ENCODE data around the gene BANF2.
A peak's percentile ranks its signal among the peaks of the same experiment; 100 is the strongest.
"Not testable (repeated sequence)": the region's sequence is repeated elsewhere in the genome, so short reads cannot be mapped to it uniquely, and the experiment has no call there.

Gene BANF2

DNA sequence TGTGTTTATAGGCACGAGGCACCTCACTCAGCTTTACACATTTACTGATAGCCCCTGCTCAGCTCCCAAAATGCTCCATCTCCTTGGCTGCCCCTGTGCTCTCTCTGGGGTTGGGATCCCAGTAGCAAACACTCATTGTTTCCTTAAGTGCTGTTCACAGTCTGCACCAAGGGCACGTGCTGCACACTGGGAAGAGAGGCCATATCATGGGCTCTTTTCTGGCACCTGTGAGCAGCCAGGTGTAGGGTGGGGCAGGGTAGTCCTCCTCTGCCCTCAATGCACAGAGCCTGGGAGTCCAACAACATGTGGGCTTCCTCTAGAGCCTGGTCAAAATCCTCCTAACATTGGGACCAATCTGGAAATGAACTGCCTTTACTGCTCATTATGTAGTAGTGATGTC lies 67.9 kb downstream of the BANF2 start (continued):
- TF ChIP-seq, protein P1, sequence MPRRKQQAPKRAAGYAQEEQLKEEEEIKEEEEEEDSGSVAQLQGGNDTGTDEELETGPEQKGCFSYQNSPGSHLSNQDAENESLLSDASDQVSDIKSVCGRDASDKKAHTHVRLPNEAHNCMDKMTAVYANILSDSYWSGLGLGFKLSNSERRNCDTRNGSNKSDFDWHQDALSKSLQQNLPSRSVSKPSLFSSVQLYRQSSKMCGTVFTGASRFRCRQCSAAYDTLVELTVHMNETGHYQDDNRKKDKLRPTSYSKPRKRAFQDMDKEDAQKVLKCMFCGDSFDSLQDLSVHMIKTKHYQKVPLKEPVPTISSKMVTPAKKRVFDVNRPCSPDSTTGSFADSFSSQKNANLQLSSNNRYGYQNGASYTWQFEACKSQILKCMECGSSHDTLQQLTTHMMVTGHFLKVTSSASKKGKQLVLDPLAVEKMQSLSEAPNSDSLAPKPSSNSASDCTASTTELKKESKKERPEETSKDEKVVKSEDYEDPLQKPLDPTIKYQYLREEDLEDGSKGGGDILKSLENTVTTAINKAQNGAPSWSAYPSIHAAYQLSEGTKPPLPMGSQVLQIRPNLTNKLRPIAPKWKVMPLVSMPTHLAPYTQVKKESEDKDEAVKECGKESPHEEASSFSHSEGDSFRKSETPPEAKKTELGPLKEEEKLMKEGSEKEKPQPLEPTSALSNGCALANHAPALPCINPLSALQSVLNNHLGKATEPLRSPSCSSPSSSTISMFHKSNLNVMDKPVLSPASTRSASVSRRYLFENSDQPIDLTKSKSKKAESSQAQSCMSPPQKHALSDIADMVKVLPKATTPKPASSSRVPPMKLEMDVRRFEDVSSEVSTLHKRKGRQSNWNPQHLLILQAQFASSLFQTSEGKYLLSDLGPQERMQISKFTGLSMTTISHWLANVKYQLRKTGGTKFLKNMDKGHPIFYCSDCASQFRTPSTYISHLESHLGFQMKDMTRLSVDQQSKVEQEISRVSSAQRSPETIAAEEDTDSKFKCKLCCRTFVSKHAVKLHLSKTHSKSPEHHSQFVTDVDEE (CRISPR knock-in tag; IDR thresholded peaks at IDR 0.05) = no peak
- TF ChIP-seq OSR1 (CRISPR knock-in tag; IDR thresholded peaks at IDR 0.05) = no peak
- no peak for TF ChIP-seq BACH2 (CRISPR knock-in tag; IDR thresholded peaks at IDR 0.05; ENCODE audit: borderline replicate concordance)
- no peak for TF ChIP-seq ZFP30 (CRISPR knock-in tag; IDR thresholded peaks at IDR 0.05)
- TF ChIP-seq ISL1 (CRISPR knock-in tag; IDR thresholded peaks at IDR 0.05) = no peak
- no peak for TF ChIP-seq PPARA (CRISPR knock-in tag; IDR thresholded peaks at IDR 0.05; ENCODE audit: borderline replicate concordance)

DNA sequence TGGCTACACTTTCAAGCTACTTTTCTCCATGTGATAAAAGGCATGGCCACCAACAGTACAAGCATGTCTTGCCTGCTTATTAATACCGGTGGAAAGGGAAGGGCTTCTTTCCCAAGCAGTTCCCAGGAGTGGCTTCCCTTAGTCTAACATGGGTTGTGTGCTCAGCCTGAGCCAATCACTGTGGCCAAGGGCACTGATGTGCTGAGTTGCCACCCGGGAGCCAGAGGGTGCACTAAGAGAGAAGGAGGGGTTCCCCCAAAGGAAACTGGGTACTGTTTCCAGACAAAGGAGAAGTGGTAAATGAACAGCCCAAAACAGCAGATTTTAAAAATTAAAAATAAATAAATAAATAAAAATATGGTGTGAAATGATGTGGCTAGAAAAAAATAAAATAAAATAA lies 68.5 kb downstream of the BANF2 start:
- TF ChIP-seq ZNF70 (CRISPR knock-in tag; IDR thresholded peaks at IDR 0.05) (no peak), ZNF565 (CRISPR knock-in tag; conservative IDR thresholded peaks at IDR 0.05; ENCODE audit: low read depth) (no peak), ZFP30 (CRISPR knock-in tag; IDR thresholded peaks at IDR 0.05) (no peak), ZFP3 (CRISPR knock-in tag; IDR thresholded peaks at IDR 0.05) (no peak), SNAI2 (CRISPR knock-in tag; IDR thresholded peaks at IDR 0.05) (no peak), GLIS3 (CRISPR knock-in tag; IDR thresholded peaks at IDR 0.05) (no peak), CSDC2 (CRISPR knock-in tag; IDR thresholded peaks at IDR 0.05) (no peak), TOX (CRISPR knock-in tag; IDR thresholded peaks at IDR 0.05; ENCODE audit: borderline replicate concordance) (no peak), TCF4 (CRISPR knock-in tag; IDR thresholded peaks at IDR 0.05; ENCODE audit: borderline replicate concordance) (no peak)
- TF ChIP-seq, protein P2, sequence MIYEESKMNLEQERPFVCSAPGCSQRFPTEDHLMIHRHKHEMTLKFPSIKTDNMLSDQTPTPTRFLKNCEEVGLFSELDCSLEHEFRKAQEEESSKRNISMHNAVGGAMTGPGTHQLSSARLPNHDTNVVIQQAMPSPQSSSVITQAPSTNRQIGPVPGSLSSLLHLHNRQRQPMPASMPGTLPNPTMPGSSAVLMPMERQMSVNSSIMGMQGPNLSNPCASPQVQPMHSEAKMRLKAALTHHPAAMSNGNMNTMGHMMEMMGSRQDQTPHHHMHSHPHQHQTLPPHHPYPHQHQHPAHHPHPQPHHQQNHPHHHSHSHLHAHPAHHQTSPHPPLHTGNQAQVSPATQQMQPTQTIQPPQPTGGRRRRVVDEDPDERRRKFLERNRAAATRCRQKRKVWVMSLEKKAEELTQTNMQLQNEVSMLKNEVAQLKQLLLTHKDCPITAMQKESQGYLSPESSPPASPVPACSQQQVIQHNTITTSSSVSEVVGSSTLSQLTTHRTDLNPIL (CRISPR knock-in tag; IDR thresholded peaks at IDR 0.05; ENCODE audit: low read depth) = no peak
- TF ChIP-seq, protein P3, sequence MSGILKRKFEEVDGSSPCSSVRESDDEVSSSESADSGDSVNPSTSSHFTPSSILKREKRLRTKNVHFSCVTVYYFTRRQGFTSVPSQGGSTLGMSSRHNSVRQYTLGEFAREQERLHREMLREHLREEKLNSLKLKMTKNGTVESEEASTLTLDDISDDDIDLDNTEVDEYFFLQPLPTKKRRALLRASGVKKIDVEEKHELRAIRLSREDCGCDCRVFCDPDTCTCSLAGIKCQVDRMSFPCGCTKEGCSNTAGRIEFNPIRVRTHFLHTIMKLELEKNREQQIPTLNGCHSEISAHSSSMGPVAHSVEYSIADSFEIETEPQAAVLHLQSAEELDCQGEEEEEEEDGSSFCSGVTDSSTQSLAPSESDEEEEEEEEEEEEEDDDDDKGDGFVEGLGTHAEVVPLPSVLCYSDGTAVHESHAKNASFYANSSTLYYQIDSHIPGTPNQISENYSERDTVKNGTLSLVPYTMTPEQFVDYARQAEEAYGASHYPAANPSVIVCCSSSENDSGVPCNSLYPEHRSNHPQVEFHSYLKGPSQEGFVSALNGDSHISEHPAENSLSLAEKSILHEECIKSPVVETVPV (CRISPR knock-in tag; IDR thresholded peaks at IDR 0.05) = no peak
- TF ChIP-seq, protein P4, sequence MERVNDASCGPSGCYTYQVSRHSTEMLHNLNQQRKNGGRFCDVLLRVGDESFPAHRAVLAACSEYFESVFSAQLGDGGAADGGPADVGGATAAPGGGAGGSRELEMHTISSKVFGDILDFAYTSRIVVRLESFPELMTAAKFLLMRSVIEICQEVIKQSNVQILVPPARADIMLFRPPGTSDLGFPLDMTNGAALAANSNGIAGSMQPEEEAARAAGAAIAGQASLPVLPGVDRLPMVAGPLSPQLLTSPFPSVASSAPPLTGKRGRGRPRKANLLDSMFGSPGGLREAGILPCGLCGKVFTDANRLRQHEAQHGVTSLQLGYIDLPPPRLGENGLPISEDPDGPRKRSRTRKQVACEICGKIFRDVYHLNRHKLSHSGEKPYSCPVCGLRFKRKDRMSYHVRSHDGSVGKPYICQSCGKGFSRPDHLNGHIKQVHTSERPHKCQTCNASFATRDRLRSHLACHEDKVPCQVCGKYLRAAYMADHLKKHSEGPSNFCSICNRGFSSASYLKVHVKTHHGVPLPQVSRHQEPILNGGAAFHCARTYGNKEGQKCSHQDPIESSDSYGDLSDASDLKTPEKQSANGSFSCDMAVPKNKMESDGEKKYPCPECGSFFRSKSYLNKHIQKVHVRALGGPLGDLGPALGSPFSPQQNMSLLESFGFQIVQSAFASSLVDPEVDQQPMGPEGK (CRISPR knock-in tag; IDR thresholded peaks at IDR 0.05; ENCODE audit: borderline replicate concordance) = no peak
- ATAC-seq = peak; percentile 38; the same call in 1 of the 3 replicates

DNA sequence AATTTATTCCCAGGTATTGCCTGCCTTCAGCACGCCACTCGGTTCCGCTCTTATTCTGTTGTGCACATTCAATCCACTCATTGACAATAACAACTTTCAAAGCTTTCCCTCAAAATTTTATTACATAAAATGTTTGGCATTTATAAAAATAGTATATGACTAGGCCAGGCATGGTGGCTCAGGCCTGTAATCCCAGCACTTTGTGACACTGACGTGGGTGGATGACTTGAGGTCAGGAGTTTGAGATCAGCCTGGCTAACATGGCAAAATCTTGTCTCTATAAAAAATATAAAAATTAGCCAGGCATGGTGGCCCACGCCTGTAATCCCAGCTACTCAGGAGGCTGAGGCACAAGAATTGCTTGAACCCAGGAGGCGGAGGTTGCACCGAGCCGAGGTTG lies 70.0 kb downstream of the BANF2 start:
- not testable (repeated sequence) for ATAC-seq

DNA sequence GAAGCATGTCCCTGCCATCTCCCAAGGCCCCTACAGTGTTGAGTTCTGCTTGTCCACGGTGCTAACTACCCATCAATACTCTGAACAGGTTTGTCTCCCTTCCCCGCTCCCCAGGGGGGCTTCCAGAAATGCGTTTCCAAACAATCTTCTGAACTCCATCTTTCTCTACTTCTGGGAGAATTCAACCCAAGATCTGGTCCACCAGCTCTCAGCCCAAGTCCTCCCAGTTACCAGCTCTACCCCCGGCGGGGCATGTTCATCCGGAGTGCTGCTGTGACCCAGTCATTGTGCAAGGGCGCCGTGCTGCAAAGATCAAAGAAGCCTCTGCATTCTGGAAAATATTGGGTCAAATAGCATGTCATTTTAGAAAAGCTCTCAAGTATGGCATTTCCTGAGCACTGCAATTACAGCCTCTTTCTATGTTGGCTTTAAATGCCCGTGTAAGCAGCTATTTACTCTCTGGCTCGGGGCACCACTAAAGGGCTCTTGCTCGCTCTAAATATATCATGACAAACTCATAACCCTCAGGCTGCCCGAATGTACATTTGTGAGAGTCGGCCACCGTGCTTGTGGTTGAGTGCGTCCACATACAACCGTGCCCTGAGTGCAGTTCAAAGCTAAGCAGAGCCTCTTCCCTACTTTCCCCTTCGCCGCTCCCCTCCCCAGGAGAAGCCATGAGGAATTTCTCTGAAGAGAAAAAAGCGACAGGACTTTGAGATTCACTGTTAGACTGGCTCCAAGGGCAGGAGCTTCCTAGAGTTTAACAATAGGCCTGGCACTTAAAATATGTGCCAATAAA lies 71.6 kb downstream of the BANF2 start:
- ATAC-seq = no peak
- TF ChIP-seq ZFP3 (CRISPR knock-in tag; IDR thresholded peaks at IDR 0.05) (no peak), ZNF70 (CRISPR knock-in tag; IDR thresholded peaks at IDR 0.05) (no peak), CSDC2 (CRISPR knock-in tag; IDR thresholded peaks at IDR 0.05) (no peak), TOX (CRISPR knock-in tag; IDR thresholded peaks at IDR 0.05; ENCODE audit: borderline replicate concordance) (no peak), SNAI2 (CRISPR knock-in tag; IDR thresholded peaks at IDR 0.05) (no peak), TCF4 (CRISPR knock-in tag; IDR thresholded peaks at IDR 0.05; ENCODE audit: borderline replicate concordance) (no peak), ZFP30 (CRISPR knock-in tag; IDR thresholded peaks at IDR 0.05) (no peak), RARB (CRISPR knock-in tag; IDR thresholded peaks at IDR 0.05) (no peak), PPARA (CRISPR knock-in tag; IDR thresholded peaks at IDR 0.05; ENCODE audit: borderline replicate concordance) (no peak), ISL1 (CRISPR knock-in tag; IDR thresholded peaks at IDR 0.05) (no peak), OSR1 (CRISPR knock-in tag; IDR thresholded peaks at IDR 0.05) (no peak), GLIS3 (CRISPR knock-in tag; IDR thresholded peaks at IDR 0.05) (no peak), ARNTL (CRISPR knock-in tag; IDR thresholded peaks at IDR 0.05; ENCODE audit: borderline replicate concordance, low read depth) (no peak)
- TF ChIP-seq, protein P5, sequence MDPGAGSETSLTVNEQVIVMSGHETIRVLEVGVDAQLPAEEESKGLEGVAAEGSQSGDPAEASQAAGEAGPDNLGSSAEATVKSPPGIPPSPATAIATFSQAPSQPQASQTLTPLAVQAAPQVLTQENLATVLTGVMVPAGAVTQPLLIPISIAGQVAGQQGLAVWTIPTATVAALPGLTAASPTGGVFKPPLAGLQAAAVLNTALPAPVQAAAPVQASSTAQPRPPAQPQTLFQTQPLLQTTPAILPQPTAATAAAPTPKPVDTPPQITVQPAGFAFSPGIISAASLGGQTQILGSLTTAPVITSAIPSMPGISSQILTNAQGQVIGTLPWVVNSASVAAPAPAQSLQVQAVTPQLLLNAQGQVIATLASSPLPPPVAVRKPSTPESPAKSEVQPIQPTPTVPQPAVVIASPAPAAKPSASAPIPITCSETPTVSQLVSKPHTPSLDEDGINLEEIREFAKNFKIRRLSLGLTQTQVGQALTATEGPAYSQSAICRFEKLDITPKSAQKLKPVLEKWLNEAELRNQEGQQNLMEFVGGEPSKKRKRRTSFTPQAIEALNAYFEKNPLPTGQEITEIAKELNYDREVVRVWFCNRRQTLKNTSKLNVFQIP (CRISPR knock-in tag; IDR thresholded peaks at IDR 0.05; ENCODE audit: borderline replicate concordance, low read depth) = no peak
- TF ChIP-seq, protein P4 (CRISPR knock-in tag; IDR thresholded peaks at IDR 0.05; ENCODE audit: borderline replicate concordance) = no peak
- TF ChIP-seq, protein P3 (CRISPR knock-in tag; IDR thresholded peaks at IDR 0.05) = no peak
